Glomerular visceral epithelial cell (primary cell): Measurements from ENCODE around the gene FAM124A.

ENCODE experiments used
- DNase-seq: peaks from one replicate; pipeline ENCODE4 v3.0.0-alpha.2; 2016; ENCODE audit errors: extremely low spot score

Gene FAM124A

DNA sequence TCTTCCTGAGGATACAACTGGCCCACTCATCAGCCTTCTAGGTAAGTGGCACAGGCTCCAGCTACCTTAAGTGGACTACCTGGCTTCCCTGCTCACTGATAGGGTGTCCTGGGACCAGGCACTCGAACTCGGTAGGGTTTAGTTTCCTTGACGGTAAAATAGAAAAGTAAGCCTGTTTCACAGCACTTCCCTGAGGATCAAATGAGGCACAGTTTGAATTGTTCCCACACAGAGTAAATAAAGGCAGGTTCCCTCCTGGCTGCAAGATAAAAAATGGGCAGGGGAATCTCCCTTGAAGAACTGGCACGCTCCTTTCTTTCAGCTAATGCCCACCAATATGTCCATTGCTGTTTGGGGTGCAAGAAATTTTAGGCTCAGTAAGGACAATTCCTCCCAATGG lies 1.1 kb upstream of the FAM124A start:
- no peak for DNase-seq

- DNase-seq, result no peak
Observed at GRCh38 chr13:51221674-51222036, 543 bp upstream of the FAM124A start.

DNA sequence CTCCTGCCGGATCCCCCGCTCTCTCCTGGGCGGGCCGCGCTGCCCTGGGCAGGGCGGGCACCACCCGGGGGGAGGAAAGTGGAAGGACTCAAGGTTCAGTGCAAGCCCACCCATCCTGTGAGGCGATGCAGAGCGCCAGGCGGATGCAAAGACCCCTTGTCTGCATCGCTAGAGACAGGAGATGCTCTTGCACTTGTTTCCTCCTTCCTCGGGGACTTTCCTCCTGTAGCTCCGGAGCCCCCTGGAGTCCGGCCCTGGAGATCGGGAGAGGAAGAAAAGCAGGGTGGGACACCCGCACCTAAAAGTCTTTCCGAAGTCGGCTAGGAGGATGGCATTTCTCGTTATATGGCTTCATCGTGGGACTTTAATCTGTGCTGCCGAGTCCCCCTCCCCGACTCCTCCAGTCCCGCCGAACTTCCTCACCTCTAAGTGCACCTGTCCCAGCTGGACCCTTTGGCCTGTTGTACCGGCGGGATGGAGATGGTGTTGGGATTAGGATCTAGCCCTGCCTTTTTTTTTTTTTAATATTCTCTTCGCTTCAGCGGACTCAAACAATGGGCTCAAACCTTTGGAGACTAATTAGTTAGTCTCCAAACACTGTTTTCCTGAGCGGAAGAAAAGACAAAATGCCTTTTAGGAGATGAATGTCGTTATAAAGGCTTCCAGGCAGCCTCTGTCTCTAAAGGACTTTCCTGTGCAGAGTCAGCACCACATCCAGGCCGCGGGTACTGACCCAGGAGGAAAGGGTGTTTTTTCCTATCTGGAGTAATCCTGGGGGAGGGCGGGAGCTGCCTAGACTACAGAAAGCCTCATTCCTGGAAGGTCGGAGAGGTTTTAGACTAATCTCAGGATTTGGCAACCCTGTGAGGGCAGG lies 725 bp downstream of the FAM124A start:
- DNase-seq, result no peak

DNA sequence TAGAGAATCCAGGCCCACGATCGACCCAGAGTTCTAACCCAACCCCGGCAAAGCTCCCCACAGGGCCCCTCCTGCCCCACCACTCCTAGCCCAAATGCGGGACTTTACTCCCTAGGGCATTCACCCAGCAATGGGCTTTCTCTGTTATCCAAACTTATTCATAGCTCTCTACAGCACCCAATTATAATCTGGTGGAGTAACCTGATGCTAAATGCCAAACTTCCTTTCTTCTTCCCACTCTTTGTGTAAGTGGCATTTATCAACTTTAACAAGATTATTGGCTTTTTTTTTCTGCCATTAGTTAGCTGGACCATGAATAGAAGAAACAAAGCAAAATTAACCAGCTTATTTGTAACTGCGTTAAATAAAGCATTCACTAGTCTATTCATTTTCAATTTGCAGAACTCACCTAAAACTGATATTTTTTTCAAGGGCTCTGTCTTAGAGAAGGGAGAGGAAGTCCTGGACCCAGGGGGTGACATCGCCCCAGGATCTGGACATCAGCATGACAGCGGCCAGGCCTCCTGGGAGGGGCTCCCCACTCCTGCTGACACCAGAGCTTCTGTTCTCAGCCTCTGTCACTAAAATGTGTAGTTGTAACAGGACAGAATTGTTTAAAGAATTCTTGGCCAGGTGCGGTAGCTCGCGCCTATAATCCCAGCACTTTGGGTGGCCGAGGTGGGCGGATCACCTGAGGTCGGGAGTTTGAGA lies 1.5 kb downstream of the FAM124A start:
- DNase-seq, result no peak

- DNase-seq, result no peak
Observed at GRCh38 chr13:51225029-51225428, 2.8 kb downstream of the FAM124A start.

DNA sequence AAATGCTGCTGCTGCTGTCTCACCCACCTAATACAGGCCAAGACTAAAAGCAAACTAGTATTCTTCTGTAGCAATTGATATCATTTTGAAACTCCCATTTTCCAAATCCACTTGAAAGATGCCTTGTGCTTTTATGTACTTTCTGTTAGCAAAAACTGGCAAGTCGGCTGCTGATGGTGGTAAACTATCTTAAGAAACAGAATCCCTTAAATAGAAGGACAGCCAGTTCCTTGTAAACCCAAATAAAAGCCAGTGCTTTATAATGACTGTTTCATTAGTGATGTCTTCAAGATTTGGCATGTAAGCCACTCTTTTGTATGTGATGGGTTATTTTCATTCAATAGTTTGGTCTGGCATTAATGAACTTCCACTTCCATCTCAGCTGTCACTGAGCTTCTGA lies 5.2 kb downstream of the FAM124A start:
- no peak for DNase-seq

DNA sequence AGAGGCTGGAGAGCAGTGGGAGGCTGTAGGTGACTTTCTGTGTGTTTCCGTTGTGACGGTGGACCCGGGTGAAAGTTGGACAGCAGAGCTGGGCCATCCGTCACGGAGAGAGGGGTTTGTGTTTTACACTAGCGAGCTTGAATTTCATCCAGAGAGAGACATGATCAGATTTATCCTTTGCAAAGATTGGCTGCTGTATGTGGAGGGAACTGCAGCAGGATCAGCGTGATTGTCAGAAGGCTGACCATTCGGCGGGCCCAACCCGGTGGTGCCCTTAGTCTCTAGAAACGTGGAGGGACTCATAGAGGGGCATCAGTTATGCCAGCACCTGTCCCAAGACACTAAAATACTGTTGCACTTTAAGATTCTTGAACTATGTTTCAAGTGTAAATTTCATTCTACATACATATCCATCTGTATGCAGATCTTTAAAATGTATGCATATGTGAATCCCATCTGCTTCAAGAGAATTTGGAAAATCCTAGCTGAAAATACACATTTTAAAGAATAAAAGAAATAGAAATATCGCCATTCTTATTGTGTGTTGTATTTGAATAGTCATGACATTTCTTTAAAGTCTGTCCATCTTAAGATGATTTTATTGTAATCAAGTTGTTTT lies 7.0 kb downstream of the FAM124A start:
- no peak for DNase-seq

DNA sequence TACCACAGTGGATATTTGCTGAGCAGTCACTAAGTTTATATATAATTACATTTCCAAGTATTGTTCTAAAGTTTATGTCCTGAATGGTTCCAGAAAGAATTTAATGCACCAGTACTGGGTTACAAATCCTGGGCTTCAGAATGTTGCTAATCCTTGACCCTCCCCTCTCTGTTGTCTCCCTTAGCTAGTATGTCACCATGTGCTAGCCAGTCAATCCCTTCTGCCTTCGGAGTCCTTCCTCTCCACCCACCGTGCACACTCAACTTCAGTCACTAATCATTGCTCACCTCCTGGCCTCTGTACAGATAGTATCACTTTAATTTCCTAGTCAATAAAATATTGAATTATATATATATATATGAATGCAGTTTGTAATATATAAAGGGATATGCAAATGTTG lies 7.5 kb downstream of the FAM124A start:
- DNase-seq, result no peak

- no peak for DNase-seq
Observed at GRCh38 chr13:51230477-51231105, 8.4 kb downstream of the FAM124A start.

- no peak for DNase-seq
Observed at GRCh38 chr13:51231456-51231855, 9.3 kb downstream of the FAM124A start.

DNA sequence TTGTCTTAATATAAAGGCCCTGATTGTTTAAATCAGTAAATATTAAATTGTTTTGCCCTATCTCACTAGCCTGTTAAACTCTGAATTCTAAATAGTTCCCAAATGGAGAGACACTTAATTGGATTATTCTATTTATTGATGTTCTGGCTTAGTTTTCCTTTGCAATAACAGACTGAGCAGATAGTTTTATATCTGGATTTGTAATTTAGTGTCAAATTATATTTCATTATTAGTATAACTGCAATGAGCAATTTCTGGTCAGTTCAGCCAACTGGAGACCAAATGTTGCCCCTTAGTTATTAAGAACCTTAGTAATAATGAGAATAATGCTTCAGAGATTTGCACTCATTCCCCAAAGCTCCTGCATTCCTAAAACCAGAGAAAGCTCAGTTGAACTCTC lies 10.1 kb downstream of the FAM124A start:
- no peak for DNase-seq

GRCh38 chr13:51233117-51233826 lies 11.1 kb downstream of the FAM124A start:
- DNase-seq, result no peak

- no peak for DNase-seq
Observed at GRCh38 chr13:51234676-51235075, 12.5 kb downstream of the FAM124A start.

GRCh38 chr13:51235186-51235585 lies 13.0 kb downstream of the FAM124A start:
- no peak for DNase-seq

- DNase-seq, result no peak
Observed at GRCh38 chr13:51235756-51236490, 13.7 kb downstream of the FAM124A start.

DNA sequence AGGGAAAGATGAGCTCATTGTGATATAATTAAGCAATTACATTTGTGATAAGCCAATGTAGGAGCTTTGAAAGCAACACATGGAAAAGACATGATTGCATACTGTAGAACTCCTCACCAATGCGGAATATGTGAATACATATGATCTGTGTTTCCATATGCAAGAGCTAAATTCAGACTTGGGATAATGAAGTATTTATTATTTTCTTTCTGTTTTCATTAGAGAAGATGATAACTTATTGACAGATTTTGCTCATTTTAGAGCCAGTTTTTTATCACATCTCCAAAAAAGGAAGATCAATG lies 14.2 kb downstream of the FAM124A start:
- DNase-seq, result no peak

GRCh38 chr13:51237386-51237785 lies 15.2 kb downstream of the FAM124A start:
- no peak for DNase-seq

- DNase-seq, result no peak
Observed at GRCh38 chr13:51237887-51238286, 15.7 kb downstream of the FAM124A start.

DNA sequence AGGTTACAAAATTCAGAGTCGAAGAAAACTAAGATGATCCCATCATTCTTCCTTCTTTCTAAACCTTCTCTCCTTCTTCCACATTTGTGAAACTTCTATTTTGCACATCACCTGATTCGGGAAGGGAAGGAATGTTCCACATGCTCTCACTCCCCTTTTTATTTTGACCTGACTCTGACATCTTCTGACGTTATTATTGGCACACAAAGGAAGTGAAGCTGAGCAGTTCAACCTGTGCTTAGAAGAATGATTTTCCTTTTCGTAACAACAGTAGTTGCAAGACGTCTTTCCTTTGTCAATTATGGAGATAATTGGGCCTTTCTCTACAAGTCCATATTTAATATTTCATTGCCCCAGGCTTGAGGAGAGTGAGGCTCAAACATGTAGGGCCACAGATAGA lies 18.0 kb downstream of the FAM124A start:
- DNase-seq, result no peak

GRCh38 chr13:51240958-51241357 lies 18.8 kb downstream of the FAM124A start:
- DNase-seq, result no peak

- no peak for DNase-seq
Observed at GRCh38 chr13:51241720-51242119, 19.5 kb downstream of the FAM124A start.
